Measurements from ENCODE around the gene SLC24A2. TPM values are rescaled to one million over a fixed set of nuclear protein-coding genes. Genes with fewer than 3 reads are reported as not detected.

SLC24A2 gene
- total RNA-seq (2022; extraction: Qiagen RNA extraction): not detected in 5 replicates

GRCh38 chr9:19788614-19789271 lies at the start of gene SLC24A2:
Gene SLC24A2, minus strand, starts transcription at chr9:19789037.

